Stimulated activated CD4-positive, alpha-beta T cell treated with anti-CD3 and anti-CD28 coated beads, TNF-alpha, amount 100 ng/mL, for 48 hours (primary cell): ENCODE measurements around the gene ZMYND8.
"Not testable (repeated sequence)": the region's sequence is repeated elsewhere in the genome, so short reads cannot be mapped to it uniquely, and the experiment has no call there.

Experiments
- DNase-seq, 3 donors: peaks; one replicate each; pipeline ENCODE4 v3.0.0-alpha.2; 2020; ENCODE audit warnings: low read depth in 3 of 3

The ZMYND8 gene

DNA sequence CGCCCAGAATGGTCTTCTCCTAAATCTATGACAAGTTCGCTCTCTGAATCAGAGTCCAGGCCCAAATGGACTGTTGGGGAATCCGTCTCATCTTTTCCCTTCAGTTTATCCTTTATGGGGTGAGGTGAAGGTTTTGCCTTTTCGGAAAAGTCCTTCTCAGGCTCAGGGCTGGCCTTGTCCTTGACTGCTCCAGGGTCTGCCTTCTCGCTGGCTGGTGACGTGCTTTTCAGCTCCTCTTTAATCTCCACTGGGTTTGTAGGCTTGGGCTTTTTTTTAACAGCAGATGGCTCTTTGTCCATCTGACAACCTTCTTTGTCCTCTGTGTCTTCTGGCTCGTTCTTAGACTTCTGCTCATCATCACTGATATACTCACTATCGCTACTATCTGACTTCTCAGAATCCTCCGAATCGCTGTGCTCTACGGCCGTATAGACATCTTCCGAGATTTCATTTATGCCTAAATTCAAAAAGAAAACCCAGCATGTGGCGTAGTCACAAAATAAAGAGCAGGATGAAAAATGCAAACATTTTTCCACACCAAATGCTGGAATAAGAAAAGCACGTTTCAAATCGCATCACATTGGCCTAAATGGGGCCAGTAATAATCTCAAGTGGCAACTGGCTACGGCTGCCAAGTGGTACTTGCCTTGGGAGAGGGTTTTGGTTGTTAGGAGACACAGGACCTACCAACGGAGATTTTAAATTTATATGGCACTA is 110.3 kb downstream of the ZMYND8 start:
- no peak for DNase-seq

DNA sequence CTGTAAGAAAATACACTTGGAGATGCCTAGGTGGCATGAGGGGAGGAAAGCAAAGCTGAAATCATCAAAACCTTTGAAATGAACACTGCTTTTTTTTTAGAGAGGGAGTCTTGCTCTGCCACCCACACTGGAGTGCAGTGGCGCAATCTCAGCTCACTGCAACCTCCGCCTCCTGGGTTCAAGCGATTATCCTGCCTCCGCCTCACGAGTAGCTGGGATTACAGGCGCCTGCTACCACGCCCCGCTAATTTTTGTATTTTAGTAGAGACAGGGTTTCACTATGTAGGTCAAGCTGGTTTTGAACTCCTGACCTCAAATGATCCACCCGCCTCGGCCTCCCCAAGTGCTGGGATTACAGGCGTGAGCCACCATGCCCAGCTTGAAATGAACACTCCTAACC is 111.3 kb downstream of the ZMYND8 start:
- not testable (repeated sequence) for DNase-seq

DNA sequence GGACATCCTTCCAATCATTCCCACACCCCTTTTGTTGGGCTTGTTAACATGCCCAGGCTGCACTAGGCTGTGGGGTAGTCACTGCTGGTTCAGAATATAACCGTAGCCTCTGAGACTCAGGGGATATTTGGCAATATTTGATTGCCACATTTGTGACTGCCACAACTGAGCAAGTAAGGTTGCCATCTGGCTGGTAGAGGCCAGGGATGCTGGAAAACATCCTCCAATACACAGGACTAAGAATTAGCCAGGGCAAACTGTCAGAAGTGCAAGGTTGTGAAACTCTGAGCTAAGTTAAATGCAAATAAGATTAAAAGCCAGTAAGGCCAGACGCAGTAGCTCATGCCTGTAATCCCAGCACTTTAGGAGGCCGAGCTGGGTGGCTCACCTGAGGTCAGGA is 112.0 kb downstream of the ZMYND8 start:
- DNase-seq, result no peak

DNA sequence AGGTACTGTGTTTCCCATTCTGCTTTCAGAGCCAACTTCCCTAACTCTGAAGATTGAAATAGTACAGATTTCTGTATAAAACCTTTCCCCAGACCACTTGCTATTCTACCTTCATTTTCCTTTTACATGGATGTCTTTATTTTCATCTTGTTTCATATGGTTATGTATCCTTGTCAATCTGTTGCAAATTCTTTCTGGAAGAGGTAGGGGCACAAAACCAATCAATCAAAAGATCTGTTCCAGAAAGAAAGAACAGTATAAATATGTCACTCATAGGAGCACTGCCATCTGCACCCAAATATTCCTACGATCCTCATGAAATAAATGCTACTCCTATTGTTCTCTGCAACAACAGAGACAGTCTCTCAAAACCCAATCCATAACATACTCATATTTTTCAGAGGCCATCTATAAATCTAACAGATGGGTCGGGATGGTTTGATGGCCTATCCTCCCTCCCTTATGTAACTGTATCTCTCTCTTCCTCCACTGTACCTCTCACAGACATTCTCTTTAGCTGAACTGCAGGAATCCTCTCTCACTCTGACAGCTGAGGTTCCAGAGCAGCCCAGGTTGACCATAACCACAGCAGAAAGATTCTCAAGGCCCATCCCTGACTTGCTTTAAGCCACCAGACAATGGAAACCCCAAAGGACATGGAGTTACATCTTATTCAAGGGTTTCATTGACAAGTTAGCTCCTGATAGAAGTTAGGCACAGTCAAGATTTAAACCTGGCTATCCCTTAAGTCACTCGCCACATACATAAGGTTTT is 112.8 kb downstream of the ZMYND8 start:
- DNase-seq, result no peak

DNA sequence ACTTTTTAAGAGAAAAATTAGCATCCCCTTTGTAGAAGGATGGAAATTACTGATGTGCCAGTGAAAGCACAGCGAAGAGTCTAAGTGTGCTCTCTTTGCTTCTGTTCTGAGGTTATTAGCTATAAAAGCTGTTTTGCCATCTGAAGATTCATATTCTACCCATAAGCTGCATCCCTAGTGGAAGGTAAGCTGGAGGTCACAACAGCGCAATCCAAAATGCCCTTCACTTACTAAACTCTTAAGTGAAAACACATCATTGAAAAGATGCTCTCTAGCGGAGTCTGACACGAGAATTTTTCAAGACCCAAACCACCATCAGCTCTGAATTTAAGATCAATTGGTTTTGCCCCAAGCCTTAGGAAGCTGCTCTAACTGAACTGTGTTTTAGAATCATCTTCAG is 113.5 kb downstream of the ZMYND8 start:
- DNase-seq, result no peak

DNA sequence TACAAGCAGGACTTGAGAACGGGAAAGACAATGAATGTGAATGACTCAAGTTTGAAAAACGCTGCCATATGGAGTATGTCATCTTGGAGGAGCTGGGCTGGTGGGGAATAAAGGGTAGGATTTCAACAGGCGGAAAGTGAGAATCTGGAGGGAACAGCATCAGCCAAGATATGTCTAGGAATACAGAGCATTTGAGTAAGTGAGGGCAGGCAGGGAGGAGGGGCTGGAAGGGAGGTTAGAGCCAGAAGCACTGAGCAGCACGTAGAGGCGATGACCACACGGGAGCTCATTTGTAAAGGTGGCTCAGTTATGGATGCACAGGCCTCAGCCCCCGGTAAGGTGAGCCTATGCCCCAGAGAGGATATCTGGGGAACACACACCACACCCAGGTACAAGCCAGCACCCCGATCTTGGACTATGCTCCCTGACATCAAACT is 115.1 kb downstream of the ZMYND8 start:
- no peak for DNase-seq

DNA sequence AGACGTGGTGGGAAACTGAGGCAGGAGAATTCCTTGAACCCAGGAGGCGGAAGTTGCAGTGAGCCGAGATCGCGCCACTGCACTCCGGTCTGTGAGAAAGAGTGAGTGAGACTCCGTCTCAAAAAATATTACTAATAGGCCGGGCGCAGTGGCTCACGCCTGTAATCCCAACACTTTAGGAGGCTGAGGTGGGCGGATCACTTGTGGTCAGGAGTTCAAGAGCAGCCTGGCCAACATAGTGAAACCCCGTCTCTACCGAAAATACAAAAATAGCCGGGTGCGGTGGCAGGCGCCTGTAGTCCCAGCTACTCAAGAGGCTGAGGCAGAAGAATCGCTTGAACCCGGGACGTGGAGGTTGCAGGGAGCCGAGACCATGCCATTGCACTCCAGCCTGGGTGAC is 116.4 kb downstream of the ZMYND8 start:
- DNase-seq, result not testable (repeated sequence)

DNA sequence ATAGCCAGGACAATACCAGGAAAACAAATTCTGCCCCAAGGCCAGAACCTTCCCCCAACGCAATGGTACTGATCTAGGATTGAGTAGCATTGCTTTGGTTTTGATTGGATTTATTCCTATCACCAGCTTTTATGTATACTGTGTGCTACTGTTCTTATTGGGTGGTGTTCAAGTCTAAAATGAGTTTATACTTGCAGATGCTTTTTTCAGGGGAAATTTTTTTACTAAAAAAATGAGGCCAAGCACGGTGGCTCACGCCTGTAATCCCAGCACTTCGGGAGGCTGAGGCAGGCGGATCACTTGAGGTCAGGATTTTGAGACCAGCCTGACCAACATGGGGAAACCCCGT is 116.8 kb downstream of the ZMYND8 start:
- no peak for DNase-seq

DNA sequence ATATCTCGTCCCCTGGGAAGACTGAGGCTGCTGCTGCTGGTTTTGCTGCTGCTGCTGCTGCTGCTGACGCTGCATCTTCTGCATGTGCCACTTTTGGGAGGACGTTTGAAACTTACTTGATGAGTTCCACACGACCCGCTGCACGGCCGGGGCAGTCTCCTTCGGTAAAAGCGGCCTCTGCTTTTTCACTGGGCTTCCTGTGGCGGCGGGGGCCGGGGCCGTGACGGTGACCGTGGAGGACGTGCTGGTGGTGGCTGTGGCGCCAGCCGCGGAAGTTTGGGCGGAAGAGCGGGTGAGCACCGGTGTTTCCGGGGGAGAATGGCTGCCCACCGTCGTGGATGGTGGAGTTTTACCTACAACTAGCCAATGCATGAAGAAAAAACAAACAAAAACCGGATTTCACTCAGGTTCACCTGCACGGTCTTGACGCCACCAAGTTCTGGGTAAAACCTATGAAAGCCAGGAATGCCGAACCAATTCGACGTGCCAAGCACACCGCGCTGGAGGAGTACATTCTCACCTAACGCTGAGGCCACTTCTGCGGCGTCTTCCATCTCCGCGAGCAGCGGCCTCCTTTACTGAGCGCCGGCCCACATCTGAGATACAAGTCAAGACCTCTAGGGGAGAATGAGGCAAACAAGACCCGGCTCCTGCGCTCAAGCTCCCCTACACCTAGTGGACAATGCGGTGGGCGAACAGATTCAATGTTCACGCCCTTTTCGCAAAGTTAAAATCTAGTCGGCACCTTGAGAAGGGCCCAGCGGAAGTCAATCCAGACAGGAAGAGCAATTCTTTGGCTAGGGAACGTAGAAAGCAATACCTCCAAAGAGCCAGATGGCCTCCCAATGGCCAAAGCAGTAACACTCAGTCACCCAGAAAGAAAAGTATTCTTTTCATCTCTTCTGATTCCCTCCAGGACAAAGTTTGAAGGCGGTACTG is 117.5 kb downstream of the ZMYND8 start:
- DNase-seq, result no peak

DNA sequence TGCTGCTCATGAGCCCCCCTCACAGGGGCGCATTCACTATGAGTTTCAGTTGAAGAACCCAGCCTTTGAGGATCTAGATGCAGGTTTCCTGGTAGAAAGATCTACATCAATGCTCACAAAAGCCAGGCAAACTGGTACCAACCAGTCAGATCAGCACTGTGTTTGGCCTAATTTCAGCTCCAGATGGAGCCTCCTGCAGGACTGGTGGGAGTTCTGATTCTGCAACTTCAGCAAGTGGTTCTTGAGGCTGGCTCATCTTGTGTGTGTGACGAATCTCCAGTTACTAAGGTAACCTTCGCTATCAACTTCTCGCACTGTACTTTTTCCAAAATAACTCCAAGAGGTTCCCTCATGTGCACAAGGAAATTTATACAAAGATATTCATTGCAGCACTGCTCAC is 118.8 kb downstream of the ZMYND8 start:
- DNase-seq, result no peak

DNA sequence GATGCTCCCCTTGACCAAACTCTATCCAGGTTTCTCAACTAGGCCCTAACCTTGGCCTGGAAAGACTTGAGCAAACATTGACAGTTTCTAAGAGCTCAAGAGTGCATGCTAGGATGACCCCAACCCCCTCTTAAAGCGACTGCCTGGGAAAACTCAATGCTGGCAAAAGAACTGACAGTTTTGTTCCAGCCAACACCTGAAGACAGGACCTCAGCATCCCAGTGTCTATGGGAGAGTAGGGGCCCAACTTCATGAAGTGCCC is 119.9 kb downstream of the ZMYND8 start:
- DNase-seq, result no peak

DNA sequence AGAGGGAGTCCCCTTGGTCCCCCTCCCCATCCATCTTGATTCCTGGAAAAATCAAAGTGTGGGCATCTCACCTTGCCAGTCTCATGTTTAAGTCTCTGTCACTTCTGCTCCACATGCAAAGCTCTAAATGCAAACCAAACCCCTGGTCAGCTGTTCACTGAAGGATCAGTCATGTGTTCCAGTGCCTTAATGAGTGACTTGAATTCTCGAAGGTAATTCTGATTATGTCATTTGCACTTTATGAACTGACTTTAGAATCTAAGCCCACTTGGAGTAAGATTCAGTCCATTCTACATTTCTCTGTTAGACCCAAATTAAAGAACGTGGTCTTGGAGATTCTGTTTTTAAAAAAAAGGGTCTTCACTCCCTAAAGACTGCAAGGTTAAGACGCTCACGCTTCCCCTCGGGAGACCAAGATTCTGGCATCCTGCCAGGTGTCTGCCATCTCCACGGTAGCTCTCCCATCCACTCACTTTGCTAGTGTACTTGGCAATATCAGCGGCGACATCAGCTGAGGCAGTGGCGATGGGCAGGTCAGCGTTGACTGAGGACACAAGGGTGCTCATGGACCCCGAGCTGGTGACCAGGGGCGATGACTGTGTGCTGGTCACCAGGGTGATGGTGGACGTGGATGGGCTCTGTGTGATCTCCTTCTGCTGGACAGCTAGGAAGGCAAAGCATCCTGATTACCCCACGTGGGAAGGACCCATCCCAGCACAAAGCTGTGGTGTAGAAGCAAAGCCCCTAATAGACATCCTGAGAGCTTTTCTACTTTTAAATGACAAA is 120.5 kb downstream of the ZMYND8 start:
- no peak for DNase-seq

DNA sequence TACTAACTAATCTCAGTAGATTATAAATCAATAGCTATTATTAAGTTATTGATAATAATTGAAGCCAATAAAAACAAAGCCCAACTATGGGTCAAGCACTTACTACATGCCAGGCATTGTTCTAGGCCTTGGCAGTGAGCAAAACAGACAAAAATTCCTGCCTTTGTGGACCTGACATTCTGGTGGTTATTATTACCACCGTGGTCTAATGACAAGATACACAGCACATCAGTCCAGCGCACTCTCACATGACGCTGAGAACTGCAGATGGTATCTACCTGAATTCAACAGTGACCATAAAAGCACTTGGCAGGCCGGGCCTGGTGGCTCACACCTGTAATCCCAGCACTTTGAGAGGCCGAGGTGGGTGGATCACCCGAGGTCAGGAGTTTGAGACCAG is 121.4 kb downstream of the ZMYND8 start:
- DNase-seq, result no peak

DNA sequence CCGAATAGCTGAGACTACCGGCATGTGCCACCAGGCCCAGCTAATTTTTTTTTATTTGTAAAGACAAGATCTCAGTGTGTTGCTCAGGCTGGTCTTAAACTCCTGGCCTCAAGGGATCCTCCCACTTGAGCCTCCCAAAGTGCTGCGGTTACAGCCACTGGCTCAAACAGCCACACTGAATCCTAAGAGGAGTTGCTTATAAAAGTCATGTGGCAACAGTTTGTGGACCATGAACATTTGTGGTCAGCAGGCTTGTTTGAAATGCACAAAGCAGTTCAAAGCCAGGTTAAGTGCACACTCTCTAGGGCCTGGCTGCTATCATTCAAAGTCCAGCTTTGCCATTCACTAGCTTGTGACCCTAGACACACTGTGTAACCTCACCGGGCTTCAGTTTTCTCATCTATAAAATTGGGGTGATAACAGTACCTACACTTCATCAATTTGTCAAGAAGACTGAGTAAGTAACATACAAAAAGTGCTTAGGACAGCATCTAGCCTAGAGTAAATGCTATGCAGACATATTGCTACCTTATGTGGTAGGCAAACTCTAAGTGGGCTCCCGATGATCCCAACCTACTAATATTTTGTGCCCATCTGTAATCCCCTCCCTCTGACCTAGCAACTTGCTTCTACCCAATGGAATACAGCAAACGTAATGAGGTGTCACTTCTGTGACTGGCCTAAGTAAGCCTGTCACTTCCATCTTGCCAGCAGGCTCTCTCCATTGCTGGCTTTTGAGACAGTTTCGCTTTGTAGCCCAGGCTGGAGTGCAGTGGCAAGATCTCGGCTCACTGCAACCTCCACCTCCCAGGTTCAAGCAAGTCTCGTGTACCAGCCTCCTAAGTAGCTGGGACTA is 122.9 kb downstream of the ZMYND8 start:
- DNase-seq, result no peak

DNA sequence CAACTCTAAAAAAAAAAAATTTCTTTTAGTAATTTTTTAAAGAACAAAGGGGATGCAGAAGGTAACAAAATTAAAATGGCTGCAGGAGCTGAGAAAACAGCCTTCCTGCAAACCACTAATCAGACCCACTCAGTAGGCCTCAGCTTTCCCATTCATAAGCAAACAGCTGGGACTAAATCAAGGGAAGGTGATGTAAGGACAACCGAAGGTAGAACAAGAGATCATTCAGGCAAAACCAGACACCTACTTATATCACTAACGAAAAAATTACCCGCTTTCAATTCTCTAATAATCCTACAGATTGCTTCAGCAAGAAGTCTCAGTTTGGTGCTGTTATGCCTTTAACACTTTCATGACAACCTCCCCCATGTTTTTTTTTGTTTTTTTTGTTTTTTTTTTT is 124.0 kb downstream of the ZMYND8 start:
- DNase-seq, result no peak

DNA sequence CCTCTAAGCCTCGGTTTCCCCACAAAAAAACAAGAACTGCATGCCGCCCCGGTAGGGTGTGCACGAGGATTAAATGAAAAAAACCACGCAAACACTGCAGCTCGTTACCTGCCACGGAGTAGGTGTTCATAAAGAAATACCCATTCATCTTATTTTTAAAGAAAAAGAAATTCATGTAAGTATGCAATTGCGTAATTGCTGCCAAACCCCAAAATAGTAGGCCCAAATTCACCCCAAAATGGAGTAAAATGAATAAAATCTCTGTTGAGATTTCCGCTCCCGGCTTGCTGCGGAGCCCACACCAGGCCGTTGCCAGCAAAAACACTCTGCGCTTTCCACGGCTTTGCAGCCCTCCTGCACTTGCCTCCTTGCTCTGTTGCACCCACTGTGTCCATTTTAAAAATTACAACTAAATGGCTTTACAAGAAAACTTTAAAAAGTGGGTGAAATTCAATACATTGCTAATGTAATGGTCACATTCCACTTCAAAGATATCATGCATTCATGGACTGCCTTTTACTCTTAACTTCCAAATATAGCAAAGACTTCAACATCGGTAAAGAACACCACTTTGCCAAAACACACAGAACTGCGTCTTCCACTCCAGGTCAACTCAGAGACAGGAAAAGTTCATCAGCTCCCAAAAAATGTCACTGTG is 125.0 kb downstream of the ZMYND8 start:
- DNase-seq, result no peak

DNA sequence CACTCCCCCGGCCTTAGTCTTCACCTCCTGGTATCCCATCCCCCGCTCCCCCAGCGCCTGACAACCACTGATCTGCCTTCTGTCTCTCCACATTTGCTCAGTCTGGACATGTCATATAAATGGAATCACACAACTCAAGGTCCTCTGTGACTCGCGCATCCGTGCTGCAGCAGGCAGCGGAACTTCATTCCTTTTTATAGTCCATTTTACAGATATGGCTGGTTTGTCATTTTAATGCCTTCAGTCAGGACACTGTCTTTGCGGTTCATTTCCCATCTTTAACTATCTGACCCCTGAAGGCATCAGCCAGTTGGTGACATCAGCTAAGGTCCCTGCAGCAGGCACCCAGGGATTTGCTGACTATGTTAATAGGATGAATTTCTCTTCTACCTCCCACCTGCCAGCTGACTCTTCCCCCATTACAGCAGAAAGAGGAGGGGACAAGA is 125.7 kb downstream of the ZMYND8 start:
- DNase-seq, result no peak

DNA sequence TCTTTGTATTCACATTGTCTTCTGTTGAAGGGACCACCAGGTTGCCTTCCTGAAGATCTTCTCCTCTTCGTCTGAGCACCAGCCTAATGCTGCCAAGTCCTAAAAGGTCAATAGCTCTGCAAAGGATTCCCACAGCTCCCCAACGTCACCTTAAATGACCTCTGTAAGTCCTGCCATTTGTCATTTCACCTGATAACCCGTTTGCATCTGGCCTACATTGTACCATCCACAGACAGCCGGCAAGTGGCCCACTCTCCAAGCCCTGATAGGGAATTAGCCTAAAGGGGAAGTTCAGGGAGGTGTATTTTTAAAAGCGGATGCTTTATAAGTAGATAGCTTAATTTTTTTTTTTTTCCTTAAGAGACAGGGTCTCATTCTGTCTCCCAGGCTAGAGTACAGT is 127.8 kb downstream of the ZMYND8 start:
- no peak for DNase-seq

DNA sequence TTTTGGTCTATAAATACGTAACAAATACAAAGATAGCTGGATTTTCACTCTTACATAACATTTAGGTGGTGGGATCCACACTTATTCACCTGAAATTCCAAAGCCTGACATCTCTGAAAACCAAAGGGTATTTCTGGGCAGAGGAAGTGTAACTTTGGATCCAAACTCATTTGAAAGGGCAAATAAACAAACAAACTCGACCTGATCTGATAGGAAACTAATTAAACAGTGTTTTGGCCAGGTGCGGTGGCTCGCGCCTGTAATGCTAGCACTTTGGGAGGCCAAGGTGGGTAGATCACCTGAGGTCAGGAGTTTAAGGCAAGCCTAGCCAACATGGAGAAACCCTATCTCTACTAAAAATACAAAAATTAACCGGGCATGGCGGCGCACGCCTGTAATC is 128.9 kb downstream of the ZMYND8 start:
- no peak for DNase-seq

DNA sequence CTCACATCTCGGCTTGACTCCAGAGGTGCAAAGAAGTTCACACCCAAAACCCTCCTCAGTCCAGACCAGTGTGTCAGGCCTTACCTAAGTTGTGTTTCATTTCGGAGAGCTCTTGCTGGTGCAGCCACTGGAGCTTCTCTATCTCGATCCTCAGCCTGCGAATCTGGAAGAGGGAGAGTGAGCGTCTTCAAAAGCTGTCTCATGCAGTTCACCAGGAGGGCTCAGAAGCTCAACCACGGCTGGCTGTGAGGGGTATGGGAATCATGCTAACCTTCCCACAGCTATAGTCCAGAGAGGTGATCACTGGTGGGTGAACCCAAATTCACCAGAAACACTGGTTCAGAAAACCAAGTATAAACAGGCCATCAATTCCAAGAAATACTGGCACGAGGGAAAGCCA is 129.4 kb downstream of the ZMYND8 start:
- DNase-seq, result no peak
